ENCODE data around the gene KPNA1.

KPNA1 gene

GRCh38 chr3:122406198-122406597 is 108.5 kb downstream of the KPNA1 start:
- no peak for TF ChIP-seq ZNF274 (IDR thresholded peaks at IDR 0.05; ENCODE audit: low read depth, low read length)
- no peak overlapping the region for H3K4me3 ChIP-seq (ENCODE audit: low read length)

GRCh38 chr3:122405015-122405414 is 109.7 kb downstream of the KPNA1 start:
- no peak for TF ChIP-seq ZNF274 (IDR thresholded peaks at IDR 0.05; ENCODE audit: low read depth, low read length)
- no peak overlapping the region for H3K4me3 ChIP-seq (ENCODE audit: low read length)

- H3K4me3 ChIP-seq (ENCODE audit: low read length) = no peak overlapping the region
- no peak for TF ChIP-seq ZNF274 (IDR thresholded peaks at IDR 0.05; ENCODE audit: low read depth, low read length)
These were observed 111.2 kb downstream of the KPNA1 start for GRCh38 chr3:122403489-122403888.

- no peak for TF ChIP-seq ZNF274 (IDR thresholded peaks at IDR 0.05; ENCODE audit: low read depth, low read length)
- no peak overlapping the region for H3K4me3 ChIP-seq (ENCODE audit: low read length)
These were observed 115.8 kb downstream of the KPNA1 start for GRCh38 chr3:122398920-122399319.

- no peak for TF ChIP-seq ZNF274 (IDR thresholded peaks at IDR 0.05; ENCODE audit: low read depth, low read length)
These were observed 117.5 kb downstream of the KPNA1 start for GRCh38 chr3:122397201-122397600.

DNA sequence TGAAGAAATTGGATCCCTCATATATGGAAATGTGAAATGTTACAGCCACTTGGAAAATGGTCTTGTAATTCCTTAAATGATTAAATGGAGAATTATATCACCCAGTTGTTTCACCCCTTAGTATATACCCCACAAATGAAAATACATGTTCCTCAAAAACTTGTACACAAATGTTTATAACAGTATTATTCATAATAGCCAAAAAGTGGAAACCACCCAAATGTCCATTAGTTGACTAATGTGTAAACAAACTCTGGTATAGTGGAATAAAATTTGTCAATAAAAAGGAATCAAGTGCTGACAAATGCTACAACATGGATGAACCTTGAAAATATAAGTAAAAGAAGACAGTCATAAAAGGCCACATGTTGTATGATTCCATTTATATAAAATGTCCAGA is 118.2 kb downstream of the KPNA1 start:
- TF ChIP-seq ZNF274 (IDR thresholded peaks at IDR 0.05; ENCODE audit: low read depth, low read length) = no peak
- H3K4me3 ChIP-seq (ENCODE audit: low read length) = no peak overlapping the region

More at GRCh38 chr3:122397201-122397600, 117.5 kb downstream of the KPNA1 start:
- H3K4me3 ChIP-seq (ENCODE audit: low read length) = no peak overlapping the region

DNA sequence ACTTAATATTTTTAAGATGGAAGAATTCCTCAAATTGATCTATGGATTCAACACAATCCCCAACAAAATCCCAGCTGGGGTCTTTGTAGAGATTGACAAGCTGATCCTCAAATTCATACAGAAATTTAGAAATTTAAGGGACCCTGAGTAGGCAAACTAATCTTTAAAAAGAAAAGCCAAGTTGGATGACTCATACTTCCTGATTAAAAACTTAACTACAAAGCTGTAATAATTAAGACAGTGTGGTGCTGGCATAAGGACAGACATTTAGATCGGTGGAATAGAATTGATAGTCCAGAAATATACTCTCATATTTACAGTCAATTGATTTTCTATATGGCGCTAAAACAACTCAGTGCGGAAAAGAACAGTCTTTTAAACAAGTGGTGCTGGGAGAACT is 119.2 kb downstream of the KPNA1 start:
- no peak for TF ChIP-seq ZNF274 (IDR thresholded peaks at IDR 0.05; ENCODE audit: low read depth, low read length)
- no peak overlapping the region for H3K4me3 ChIP-seq (ENCODE audit: low read length)

GRCh38 chr3:122394173-122394572 is 120.6 kb downstream of the KPNA1 start:
- no peak for TF ChIP-seq ZNF274 (IDR thresholded peaks at IDR 0.05; ENCODE audit: low read depth, low read length)
- H3K4me3 ChIP-seq (ENCODE audit: low read length) = no peak overlapping the region

DNA sequence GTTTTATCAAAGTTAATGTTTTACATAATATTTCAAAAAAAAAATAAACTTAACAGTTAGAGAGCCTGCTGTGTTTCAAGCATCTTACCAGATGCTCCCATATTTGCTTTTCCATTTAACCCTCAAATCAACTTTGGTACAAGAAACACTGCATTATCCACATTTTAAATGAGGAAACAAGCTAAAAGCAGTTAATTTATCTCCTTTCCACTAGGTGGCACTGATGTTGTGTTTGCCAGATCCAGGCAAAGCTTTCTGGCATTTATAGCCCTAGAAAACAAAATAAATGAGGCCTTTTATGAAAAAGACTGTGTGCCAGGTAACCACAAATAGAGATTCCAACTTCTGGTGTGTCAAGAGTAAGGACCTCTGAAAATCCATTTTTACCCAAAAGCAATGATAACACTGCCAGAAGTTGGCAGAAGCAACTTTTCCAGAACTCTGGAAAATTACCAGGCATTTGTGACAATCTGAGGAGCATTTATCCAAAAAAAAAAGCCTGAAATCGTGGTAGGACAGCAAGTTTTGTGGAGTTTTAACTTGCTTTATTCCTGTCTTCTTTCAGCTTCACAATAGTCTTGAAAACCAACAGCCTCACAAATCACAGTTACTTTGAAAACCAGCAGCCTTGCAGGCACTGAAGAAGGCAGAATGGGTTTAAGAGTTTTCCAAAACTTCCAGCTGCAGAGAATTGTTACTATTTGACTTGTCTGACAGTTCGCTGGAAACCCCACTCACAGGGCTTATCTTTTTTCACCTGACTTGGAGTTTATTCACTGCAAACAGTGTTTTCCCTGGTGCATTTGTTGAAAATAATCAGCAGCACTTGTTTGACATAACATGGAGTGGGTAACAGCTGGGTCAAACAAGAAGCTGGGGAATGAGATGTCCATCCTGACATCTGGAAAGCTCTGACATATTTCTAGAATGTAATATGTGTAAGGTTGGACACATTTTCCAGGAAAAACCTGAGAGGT is 121.6 kb downstream of the KPNA1 start:
- TF ChIP-seq ZNF274 (IDR thresholded peaks at IDR 0.05; ENCODE audit: low read depth, low read length) = no peak
- H3K4me3 ChIP-seq (ENCODE audit: low read length) = no peak overlapping the region

- no peak overlapping the region for H3K4me3 ChIP-seq (ENCODE audit: low read length)
- TF ChIP-seq ZNF274 (IDR thresholded peaks at IDR 0.05; ENCODE audit: low read depth, low read length) = no peak
These were observed 122.9 kb downstream of the KPNA1 start for GRCh38 chr3:122391681-122392446.

- H3K4me3 ChIP-seq (ENCODE audit: low read length) = no peak overlapping the region
- TF ChIP-seq ZNF274 (IDR thresholded peaks at IDR 0.05; ENCODE audit: low read depth, low read length) = no peak
These were observed 124.1 kb downstream of the KPNA1 start for GRCh38 chr3:122390665-122391064.

DNA sequence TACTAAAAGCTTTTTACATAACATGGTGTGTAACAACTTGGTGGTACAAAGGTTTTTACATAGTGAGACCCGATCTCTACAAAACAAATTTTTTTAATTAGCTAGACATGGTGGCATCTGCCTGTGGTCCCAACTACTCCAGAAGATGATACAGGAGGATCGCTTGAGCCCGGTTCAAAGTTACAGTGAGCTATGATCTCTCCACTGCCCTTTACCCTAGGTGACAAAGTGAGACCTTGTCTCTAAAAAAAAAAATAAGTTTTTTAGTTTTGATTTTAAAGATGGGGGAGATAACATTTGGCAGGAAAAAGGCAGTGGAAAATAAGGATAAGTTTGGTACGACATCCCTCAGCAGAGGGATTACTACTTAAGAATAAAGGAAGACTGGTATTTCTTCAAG is 124.8 kb downstream of the KPNA1 start:
- TF ChIP-seq ZNF274 (IDR thresholded peaks at IDR 0.05; ENCODE audit: low read depth, low read length) = no peak
- H3K4me3 ChIP-seq (ENCODE audit: low read length) = no peak overlapping the region

DNA sequence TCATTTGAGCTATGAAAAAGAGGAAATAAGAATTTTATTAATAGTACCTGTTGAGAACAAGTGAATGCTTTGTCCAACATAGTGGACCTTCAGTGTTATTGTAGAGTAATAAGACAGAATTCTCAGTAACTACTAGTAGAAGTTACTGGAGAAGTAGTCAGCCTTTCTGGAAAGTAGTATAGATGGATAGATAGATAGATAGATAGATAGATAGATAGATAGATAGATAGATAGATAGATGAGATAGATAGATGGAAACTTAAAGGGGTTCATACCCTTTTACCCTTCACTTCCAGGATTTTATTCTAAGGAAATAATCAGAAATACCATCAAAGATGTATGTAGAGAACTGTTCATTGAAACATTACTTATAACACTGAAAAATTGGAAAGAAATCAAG is 125.5 kb downstream of the KPNA1 start:
- TF ChIP-seq ZNF274 (IDR thresholded peaks at IDR 0.05; ENCODE audit: low read depth, low read length) = no peak

GRCh38 chr3:122387709-122388108 is 127.0 kb downstream of the KPNA1 start:
- no peak for TF ChIP-seq ZNF274 (IDR thresholded peaks at IDR 0.05; ENCODE audit: low read depth, low read length)

More for the DNA sequence above, 125.5 kb downstream of the KPNA1 start:
- no peak overlapping the region for H3K4me3 ChIP-seq (ENCODE audit: low read length)

More at GRCh38 chr3:122387709-122388108, 127.0 kb downstream of the KPNA1 start:
- no peak overlapping the region for H3K4me3 ChIP-seq (ENCODE audit: low read length)

Data from GM08714 (cell line).